Endothelial cell (in vitro differentiated cells): ENCODE results near the gene CISD1. TPM values are rescaled to one million over a fixed set of nuclear protein-coding genes. Genes with fewer than 3 reads are reported as not detected.

Source experiments
- DNase-seq: peaks from one replicate; pipeline ENCODE4 v3.0.0; 2021; ENCODE audit warnings: low spot score
- H3K27ac Mint-ChIP-seq: one replicate; pipeline ENCODE4 v1.8.0; 2021; ENCODE audit warnings: mixed read lengths, inconsistent platforms; ENCODE audit not compliant: unreplicated experiment
- H3K27me3 Mint-ChIP-seq: one replicate; pipeline ENCODE4 v1.8.0; 2021; ENCODE audit warnings: mild to moderate bottlenecking, moderate library complexity, mixed read lengths, inconsistent platforms; ENCODE audit not compliant: unreplicated experiment
- H3K36me3 Mint-ChIP-seq: one replicate; pipeline ENCODE4 v1.8.0; 2021; ENCODE audit warnings: mild to moderate bottlenecking, low read depth, mixed read lengths, inconsistent platforms; ENCODE audit not compliant: unreplicated experiment
- H3K4me1 Mint-ChIP-seq: one replicate; pipeline ENCODE4 v1.8.0; 2021; ENCODE audit warnings: mild to moderate bottlenecking, mixed read lengths, inconsistent platforms; ENCODE audit not compliant: unreplicated experiment
- H3K4me3 Mint-ChIP-seq: one replicate; pipeline ENCODE4 v1.8.0; 2021; ENCODE audit warnings: mild to moderate bottlenecking, mixed read lengths, inconsistent platforms; ENCODE audit not compliant: unreplicated experiment
- H3K9me3 Mint-ChIP-seq: one replicate; pipeline ENCODE4 v1.8.0; 2021; ENCODE audit warnings: mixed read lengths, inconsistent platforms; ENCODE audit not compliant: unreplicated experiment
- total RNA-seq: library from RNA; stranded (reverse); fragmentation: NEBNext Ultra II Directional; extraction: Animal tissue kit (Norgen Biotek cat#: 25700); gene quantifications from one replicate; pipeline ENCODE4 v1.2.1, GENCODE V29; 2021; ENCODE audit not compliant: unreplicated experiment
- TF ChIP-seq, protein P1 (sequence below): fragments of 200-600 bp; sonication (generic); IDR thresholded peaks from one replicate; pipeline ENCODE4 v1.5.0; 2021; ENCODE audit warnings: antibody characterized with exemption; ENCODE audit not compliant: unreplicated experiment

Gene CISD1
- total RNA-seq, 1 donor from 2014 or later: 38.1 TPM

DNA sequence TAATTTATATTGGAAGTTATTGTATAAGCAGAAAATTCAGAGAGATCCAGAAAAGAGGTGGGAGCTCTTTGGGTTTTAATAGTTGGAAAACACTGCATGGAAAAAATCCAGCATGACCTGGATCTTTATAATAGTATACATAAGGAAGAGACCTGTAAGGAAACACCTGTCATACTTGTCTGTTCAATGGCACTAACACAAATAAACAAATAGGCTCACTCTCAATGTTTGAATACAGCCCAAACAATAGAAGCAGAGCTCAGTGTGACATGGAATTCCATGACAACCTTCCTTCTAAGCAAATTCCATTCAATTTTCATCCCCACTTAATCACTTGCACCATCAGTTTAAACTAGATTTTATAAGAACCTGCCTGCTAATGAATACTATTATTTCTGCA is 31.7 kb downstream of the CISD1 start:
- Mint-ChIP-seq H3K4me3 (no peak overlapping the region), H3K36me3 (no peaks in the 10 kb centered on the region), H3K9me3 (no peaks in the 10 kb centered on the region), H3K27ac (no peak overlapping the region), H3K27me3 (no peaks in the 10 kb centered on the region), H3K4me1 (peaks cover 10% of the 10 kb centered on the region)
- TF ChIP-seq, protein P1, sequence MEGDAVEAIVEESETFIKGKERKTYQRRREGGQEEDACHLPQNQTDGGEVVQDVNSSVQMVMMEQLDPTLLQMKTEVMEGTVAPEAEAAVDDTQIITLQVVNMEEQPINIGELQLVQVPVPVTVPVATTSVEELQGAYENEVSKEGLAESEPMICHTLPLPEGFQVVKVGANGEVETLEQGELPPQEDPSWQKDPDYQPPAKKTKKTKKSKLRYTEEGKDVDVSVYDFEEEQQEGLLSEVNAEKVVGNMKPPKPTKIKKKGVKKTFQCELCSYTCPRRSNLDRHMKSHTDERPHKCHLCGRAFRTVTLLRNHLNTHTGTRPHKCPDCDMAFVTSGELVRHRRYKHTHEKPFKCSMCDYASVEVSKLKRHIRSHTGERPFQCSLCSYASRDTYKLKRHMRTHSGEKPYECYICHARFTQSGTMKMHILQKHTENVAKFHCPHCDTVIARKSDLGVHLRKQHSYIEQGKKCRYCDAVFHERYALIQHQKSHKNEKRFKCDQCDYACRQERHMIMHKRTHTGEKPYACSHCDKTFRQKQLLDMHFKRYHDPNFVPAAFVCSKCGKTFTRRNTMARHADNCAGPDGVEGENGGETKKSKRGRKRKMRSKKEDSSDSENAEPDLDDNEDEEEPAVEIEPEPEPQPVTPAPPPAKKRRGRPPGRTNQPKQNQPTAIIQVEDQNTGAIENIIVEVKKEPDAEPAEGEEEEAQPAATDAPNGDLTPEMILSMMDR: no peak
- no peak for DNase-seq

DNA sequence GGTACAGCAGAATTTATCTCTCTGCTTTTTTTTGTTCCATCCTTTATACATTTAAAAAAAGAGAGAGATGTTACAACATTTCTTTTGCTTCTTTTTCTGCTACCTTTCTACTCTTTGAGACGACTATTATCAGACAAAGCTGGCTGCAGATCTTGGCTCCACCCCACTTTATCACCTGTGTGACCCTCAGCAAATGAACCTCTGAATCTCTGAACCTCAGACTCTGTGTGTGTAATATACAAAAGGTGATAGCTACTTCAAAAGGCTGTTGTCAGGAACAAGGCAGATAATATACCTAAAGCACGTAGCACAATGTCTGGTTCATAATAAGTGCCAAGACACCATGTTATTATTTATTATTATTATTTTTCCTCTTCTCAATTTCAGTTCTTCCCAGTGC is 33.3 kb downstream of the CISD1 start:
- H3K27ac Mint-ChIP-seq: no peak overlapping the region
- H3K4me1 Mint-ChIP-seq: peaks cover 10% of the 10 kb centered on the region
- no peak overlapping the region for H3K4me3 Mint-ChIP-seq
- no peaks in the 10 kb centered on the region for H3K27me3 Mint-ChIP-seq
- TF ChIP-seq, protein P1: no peak
- no peaks in the 10 kb centered on the region for H3K9me3 Mint-ChIP-seq
- H3K36me3 Mint-ChIP-seq: no peaks in the 10 kb centered on the region
- no peak for DNase-seq

DNA sequence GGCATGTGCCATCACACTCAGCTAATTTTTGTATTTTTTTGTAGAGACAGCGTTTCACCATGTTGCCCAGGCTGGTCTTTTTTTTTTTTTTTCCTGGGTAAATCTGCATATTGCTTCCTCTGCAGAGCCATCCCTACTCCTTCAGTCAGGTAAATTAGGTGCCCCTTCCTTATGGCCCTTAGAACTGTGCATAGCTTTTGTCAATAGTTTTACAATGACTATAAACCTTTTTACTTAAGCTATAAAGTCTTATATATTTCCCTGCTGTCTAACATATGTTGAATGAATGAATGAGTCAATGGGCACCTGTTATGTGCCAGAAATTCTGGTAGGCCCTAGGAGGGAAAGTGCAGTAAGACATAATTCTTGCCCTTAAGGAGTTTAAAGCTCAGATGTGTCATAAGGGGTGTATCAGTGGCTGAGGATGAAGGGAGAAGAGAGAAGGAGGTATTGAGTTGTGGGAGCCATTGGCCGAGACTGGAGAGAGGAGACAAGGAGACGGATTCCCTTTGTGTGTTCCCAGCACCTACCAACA is 35.2 kb downstream of the CISD1 start:
- H3K36me3 Mint-ChIP-seq: no peaks in the 10 kb centered on the region
- no peak overlapping the region for H3K27ac Mint-ChIP-seq
- TF ChIP-seq, protein P1: no peak
- no peak overlapping the region for H3K4me3 Mint-ChIP-seq
- peaks cover 10% of the 10 kb centered on the region for H3K4me1 Mint-ChIP-seq
- DNase-seq: no peak
- no peaks in the 10 kb centered on the region for H3K9me3 Mint-ChIP-seq
- no peaks in the 10 kb centered on the region for H3K27me3 Mint-ChIP-seq

DNA sequence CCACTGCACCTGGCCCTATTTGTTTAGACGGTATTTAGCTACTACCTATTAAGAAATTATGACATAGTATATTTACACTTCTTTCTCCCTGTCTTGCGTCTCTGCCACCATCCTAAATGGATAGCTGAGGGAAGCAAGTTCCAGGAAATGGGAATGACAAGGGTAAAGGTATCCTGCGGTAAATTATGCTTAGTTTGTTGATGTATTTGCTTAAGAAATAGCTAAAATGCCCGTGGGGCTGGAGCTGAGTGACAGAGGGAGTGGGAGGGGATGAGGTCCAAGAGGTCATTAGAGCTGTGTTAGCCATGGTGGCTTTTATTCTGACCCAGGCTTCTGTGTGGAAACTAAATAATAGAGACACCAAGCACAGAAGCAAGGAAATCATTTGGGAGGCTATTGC is 36.9 kb downstream of the CISD1 start:
- H3K27me3 Mint-ChIP-seq: no peaks in the 10 kb centered on the region
- TF ChIP-seq, protein P1: no peak
- peaks cover 8% of the 10 kb centered on the region for H3K4me1 Mint-ChIP-seq
- no peaks in the 10 kb centered on the region for H3K9me3 Mint-ChIP-seq
- no peak overlapping the region for H3K27ac Mint-ChIP-seq
- no peak overlapping the region for H3K4me3 Mint-ChIP-seq
- no peak for DNase-seq
- no peaks in the 10 kb centered on the region for H3K36me3 Mint-ChIP-seq

DNA sequence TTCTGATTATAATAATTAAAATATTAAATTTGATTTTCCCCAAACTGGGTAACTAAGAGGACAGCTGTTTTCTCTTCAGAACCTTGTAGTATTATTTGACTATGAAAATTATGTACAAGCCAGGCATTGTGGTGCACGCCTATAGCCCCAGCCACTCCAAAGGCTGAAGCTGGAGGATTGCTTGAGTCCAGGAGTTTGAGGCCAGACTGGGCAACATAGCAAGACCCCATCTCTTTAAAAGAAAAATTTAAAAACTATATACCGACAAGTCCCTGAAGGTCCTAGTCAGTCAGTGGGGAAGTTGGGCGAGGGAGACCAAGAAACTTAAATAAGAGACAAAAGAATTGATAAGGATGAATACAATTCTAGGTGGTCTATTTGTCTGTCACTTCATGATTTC is 38.7 kb downstream of the CISD1 start:
- Mint-ChIP-seq H3K27me3 (no peaks in the 10 kb centered on the region), H3K9me3 (no peaks in the 10 kb centered on the region), H3K36me3 (no peaks in the 10 kb centered on the region), H3K4me3 (no peak overlapping the region), H3K4me1 (peaks cover 2% of the 10 kb centered on the region), H3K27ac (no peak overlapping the region)
- TF ChIP-seq, protein P1: no peak
- no peak for DNase-seq
